Fibroblast of mammary gland (primary cell): ENCODE data around the gene PELI1.

Experiments
- DNase-seq: peaks from one replicate; pipeline ENCODE4 v3.0.0-alpha.2; 2010; ENCODE audit warnings: low read depth
- H3K4me3 ChIP-seq: 2 replicates; pipeline ENCODE4 v1.5.1; 2011; ENCODE audit warnings: low read depth, mild to moderate bottlenecking, low read length, moderate library complexity; ENCODE audit not compliant: control insufficient read depth
- TF ChIP-seq, protein P1 (sequence below): conservative IDR thresholded peaks from 2 replicates; pipeline ENCODE4 v1.5.1; 2011; ENCODE audit warnings: low read depth, low read length, inconsistent platforms; ENCODE audit not compliant: control insufficient read depth, insufficient read depth

PELI1 gene

DNA sequence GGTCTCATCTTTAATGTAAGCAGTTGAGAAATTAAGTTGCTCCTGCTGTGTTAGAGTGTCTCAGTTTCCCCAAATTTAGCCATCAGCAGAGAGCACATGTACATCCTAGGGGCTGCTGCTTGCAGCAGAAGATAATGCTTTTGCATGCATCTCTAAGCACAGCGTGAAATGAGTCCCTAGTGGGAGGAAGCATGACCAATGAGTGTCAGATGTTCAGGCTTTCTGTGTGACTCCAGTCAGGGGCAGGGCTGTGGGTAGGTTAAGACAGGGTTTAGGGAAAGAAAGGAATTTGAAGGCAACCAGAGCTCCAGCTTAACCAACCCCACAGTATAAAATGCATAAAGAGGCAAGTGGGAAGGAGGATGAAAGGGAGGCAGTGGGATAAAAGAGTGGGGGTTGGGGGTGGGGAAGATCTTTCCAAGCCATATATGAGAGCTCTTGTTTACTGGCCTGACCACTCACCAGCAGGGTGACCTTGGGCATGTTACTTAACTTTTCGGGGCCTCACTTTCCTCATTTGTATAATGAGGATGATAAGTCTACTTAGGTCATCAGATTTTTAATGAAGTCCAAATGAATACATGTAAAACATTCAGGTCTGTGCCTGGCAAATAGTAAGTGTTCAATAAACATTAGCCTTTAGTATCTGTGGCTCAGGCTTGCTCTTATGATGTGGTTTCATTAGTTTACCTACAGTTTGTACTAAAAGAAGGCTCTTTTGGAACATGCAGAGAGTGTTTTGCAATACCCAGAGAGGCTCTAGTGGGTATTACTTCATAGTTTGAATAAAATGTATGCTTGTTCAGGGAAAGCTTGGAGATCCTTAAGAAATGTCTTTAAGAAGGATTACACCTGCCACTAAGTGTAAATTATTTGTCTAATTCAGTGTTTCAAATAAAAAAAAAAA is 42.7 kb upstream of the PELI1 start:
- DNase-seq = peak; percentile 35
- TF ChIP-seq, protein P1, sequence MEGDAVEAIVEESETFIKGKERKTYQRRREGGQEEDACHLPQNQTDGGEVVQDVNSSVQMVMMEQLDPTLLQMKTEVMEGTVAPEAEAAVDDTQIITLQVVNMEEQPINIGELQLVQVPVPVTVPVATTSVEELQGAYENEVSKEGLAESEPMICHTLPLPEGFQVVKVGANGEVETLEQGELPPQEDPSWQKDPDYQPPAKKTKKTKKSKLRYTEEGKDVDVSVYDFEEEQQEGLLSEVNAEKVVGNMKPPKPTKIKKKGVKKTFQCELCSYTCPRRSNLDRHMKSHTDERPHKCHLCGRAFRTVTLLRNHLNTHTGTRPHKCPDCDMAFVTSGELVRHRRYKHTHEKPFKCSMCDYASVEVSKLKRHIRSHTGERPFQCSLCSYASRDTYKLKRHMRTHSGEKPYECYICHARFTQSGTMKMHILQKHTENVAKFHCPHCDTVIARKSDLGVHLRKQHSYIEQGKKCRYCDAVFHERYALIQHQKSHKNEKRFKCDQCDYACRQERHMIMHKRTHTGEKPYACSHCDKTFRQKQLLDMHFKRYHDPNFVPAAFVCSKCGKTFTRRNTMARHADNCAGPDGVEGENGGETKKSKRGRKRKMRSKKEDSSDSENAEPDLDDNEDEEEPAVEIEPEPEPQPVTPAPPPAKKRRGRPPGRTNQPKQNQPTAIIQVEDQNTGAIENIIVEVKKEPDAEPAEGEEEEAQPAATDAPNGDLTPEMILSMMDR = no peak
- no peak overlapping the region for H3K4me3 ChIP-seq

DNA sequence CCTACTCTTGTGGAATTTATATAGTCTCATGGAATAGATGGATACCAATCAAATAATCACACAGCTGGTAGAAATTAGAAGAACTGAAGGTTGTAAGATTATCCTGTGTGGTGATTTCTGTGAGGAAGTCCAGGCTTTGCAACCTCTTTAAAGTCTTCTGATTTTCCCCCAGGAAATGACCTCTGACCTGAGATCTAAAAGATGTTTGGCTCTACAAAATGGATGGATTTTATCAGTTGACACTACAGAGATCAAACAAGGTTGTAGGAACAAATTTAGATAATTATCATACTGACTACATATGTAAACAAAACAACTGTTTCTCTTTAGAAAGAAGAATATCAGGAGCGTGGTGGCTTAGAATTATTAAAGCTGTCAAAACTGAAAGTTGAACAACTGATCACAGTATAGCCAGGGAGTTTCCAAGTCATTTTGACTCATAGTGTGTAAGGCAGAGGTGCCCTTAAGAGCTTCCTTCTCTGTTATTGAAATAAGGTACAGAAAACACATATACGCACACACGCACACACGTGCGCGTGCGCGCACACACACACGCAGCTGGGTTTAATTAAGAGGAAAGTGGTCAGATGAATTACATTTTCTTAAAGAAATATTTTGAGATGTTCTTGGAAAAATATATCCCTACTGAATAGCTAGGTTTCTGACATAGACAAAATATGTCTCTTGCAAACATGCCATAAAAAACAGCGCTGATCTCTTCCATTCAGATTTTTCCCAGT is 35.5 kb upstream of the PELI1 start:
- TF ChIP-seq, protein P1 = no peak
- no peak overlapping the region for H3K4me3 ChIP-seq
- peak; percentile 52 for DNase-seq

DNA sequence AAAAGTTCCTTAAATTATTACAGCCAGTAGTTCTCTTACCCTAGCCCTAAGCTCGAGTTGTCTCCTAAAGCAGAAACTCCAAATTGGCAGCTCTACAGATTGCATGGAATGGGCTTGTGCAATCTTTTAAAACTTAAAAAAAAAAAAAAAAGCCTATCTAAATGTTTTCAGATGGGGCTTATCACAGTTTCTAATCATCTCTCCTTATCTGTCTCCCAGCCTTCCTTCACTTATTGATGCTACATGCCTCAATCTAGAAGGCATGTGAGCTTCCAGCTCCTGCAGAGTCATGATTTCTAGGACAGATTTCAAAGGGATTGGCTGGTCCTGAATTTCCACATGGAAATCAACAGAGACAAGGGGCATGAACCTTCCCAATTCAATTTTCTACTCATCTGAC is 33.1 kb upstream of the PELI1 start:
- H3K4me3 ChIP-seq = no peak overlapping the region
- peak; percentile 42 for DNase-seq
- TF ChIP-seq, protein P1 = no peak

DNA sequence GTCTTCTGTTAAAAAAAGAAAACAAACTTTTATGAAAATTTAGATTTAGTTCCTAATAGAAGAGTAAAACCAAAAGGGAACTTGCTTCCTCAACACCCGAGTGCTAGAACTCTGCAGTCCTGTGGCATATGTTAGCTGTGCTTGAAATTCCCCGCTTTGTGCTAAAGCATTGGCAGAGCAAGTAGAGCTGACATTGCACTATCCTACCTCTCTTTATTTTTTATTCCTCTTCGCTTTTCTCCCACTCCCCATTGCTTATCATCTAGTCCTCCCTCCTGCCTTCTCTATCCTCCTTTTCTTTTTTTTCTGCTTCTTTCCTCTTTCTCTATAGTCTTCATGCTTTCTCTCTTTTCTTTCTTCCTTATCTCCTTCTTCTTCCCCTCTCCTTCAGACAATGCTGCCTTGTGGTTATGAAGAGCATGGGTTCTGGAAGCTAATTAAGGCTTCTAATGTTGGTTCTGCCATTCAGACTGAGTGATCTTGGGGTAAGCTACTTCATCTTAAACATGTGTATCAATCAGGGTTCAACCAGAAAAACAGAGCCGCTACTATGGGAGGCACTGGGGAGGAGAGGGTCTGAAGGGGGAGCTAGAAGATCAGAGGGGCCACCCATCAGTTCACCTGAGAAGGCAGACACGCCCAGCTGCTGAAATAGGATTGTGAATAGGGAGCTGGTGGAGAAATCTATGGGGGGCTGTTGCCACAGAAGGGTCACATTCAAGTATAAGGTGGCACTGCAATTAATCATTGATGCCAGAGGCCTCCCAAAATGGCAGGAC is 31.4 kb upstream of the PELI1 start:
- TF ChIP-seq, protein P1 = no peak
- H3K4me3 ChIP-seq = no peak overlapping the region
- no peak for DNase-seq

DNA sequence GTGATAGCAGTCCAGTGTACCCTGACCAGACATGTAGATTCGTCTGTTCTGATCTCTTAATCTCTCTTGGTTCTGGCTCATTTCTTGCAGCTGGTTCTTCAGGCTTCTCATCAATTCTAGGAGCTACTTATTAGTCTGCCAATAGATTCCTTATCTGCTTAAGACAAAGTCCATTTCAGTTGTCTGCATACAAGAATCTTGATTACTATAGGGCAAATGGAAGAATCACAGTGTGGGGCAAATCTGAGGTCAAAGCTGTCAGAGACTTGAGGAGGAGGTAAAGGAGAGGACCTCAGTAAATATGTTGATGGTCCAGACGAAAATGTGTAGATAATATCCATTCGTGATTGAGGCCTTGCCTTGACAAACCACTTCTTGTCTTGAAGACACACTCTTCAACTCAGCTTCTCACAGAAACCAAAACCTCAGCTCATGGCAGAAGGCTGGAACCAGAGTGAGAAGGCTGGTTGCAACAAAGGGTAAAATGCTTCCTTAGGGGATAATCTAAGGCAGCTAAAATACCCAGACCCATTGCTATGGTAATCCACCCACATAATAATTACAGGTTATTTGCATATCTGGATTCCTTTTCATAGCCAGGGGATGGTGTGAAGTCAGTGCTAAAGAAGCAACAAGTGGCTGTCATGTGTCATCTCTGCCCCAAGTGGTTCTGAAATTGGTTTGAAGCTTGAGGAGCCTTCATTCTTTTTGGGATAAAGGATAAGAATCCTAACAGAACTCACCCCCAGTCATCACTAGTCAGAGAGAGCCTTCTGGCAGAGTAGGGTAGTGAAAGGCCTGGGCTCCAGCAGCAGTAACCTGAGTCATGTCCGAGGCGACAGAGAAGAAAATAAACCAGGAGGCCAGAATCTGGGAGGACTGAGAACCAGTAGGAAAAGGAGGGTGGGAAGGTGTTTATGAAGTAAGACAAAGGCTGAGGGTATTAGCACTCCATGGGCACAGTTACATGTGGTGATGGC is 29.2 kb upstream of the PELI1 start:
- TF ChIP-seq, protein P1 = no peak
- no peak for DNase-seq
- H3K4me3 ChIP-seq = no peak overlapping the region
